IMR-90 (cell line): Measurements from ENCODE around the gene SLC22A4. TPM values are rescaled to one million over a fixed set of nuclear protein-coding genes. Genes with fewer than 3 reads are reported as not detected.

Experiments used
- ATAC-seq: fragments of 200-7000 bp; cut with Tn5 transposase; 2 replicates; pipeline ENCODE4 v1.9.1; 2020; ENCODE audit warnings: low read depth, mild to moderate bottlenecking, moderate library complexity
- BruUV-seq: library from RNA; stranded (reverse); fragments of 400-500 nt; replicated peaks from 2 replicates; lab custom pipeline; 2021; lab: Mats Ljungman, UMichigan
- CTCF ChIA-PET: fragments of 300-600 bp; formaldehyde crosslinking; extraction: SDS; loops from one replicate; lab custom pipeline; 2021; ENCODE audit warnings: antibody characterized with exemption; lab: Yijun Ruan, JAX
- POLR2A ChIA-PET: fragments of 300-600 bp; sonication (Branson Sonifier 250); formaldehyde crosslinking; loops from one replicate; lab custom pipeline; 2022; ENCODE audit warnings: antibody characterized with exemption; ENCODE audit not compliant: unreplicated experiment; lab: Charles Lee
- DNase-seq: peaks from one replicate; pipeline ENCODE4 v3.0.0; 2013
- H2AFZ ChIP-seq: replicated peaks from 2 replicates; pipeline ENCODE3; 2013; ENCODE audit warnings: low read length, mild to moderate bottlenecking; ENCODE audit not compliant: poor library complexity
- H2AK5ac ChIP-seq: 2 replicates; pipeline ENCODE4 v1.6.1; 2013; ENCODE audit warnings: low read depth, low read length, inconsistent platforms
- H2AK9ac ChIP-seq: replicated peaks from 2 replicates; pipeline ENCODE3; 2013; ENCODE audit warnings: mild to moderate bottlenecking, low read depth, low read length, moderate library complexity; ENCODE audit not compliant: poor library complexity
- H2BK120ac ChIP-seq: 2 replicates; pipeline ENCODE4 v1.6.1; 2013; ENCODE audit warnings: low read depth, low read length, inconsistent platforms
- H2BK15ac ChIP-seq: 3 replicates; pipeline ENCODE4 v1.6.1; 2013; ENCODE audit warnings: low read depth, low read length, inconsistent platforms
- H2BK20ac ChIP-seq: 2 replicates; pipeline ENCODE4 v1.6.1; 2013; ENCODE audit warnings: low read depth, mild to moderate bottlenecking, inconsistent platforms, low read length, moderate library complexity
- H2BK5ac ChIP-seq: 2 replicates; pipeline ENCODE4 v1.6.1; 2013; ENCODE audit warnings: mild to moderate bottlenecking, low read depth, low read length, inconsistent platforms; ENCODE audit not compliant: poor library complexity, severe bottlenecking
- H3K14ac ChIP-seq: replicated peaks from 2 replicates; pipeline ENCODE4 v1.6.1; 2013; ENCODE audit warnings: low read depth, low read length, inconsistent platforms
- H3K18ac ChIP-seq: 2 replicates; pipeline ENCODE4 v1.6.1; 2013; ENCODE audit warnings: low read depth, low read length, control low read depth
- H3K23ac ChIP-seq: 2 replicates; pipeline ENCODE4 v1.6.1; 2013; ENCODE audit warnings: low read depth, low read length, inconsistent platforms
- H3K27ac ChIP-seq: 2 replicates; pipeline ENCODE4 v1.5.1; 2013; ENCODE audit warnings: mild to moderate bottlenecking, control low read depth, low read length; ENCODE audit not compliant: insufficient read depth
- H3K27me3 ChIP-seq: 2 replicates; pipeline ENCODE4 v1.6.1; 2013; ENCODE audit warnings: low read length; ENCODE audit not compliant: control insufficient read depth, insufficient read depth
- H3K36me3 ChIP-seq: 2 replicates; pipeline ENCODE4 v1.6.1; 2013; ENCODE audit warnings: low read length, mixed read lengths; ENCODE audit not compliant: control insufficient read depth, insufficient read depth
- H3K4ac ChIP-seq: 2 replicates; pipeline ENCODE4 v1.6.1; 2013; ENCODE audit warnings: low read depth, low read length, inconsistent platforms
- H3K4me1 ChIP-seq: 2 replicates; pipeline ENCODE4 v1.6.1; 2013; ENCODE audit warnings: low read length, mixed read lengths; ENCODE audit not compliant: control insufficient read depth, insufficient read depth
- H3K4me2 ChIP-seq: 2 replicates; pipeline ENCODE4 v1.6.1; 2013; ENCODE audit warnings: low read depth, mild to moderate bottlenecking, control low read depth, low read length, moderate library complexity
- H3K4me3 ChIP-seq: 2 replicates; pipeline ENCODE4 v1.5.1; 2013; ENCODE audit warnings: low read depth, mild to moderate bottlenecking, control low read depth, low read length, moderate library complexity; ENCODE audit not compliant: insufficient read depth
- H3K56ac ChIP-seq: 2 replicates; pipeline ENCODE4 v1.6.1; 2013; ENCODE audit warnings: low read length, inconsistent platforms; ENCODE audit not compliant: insufficient read depth; ENCODE audit errors: extremely low read depth
- H3K79me1 ChIP-seq, 2 experiments: 2 replicates each; pipeline ENCODE4 v1.6.1; 2013; ENCODE audit warnings: low read length in 2 of 2, inconsistent platforms in 1 of 2, low read depth in 1 of 2
- H3K9ac ChIP-seq: 2 replicates; pipeline ENCODE4 v1.6.1; 2013; ENCODE audit warnings: low read depth, low read length, control low read depth
- H3K9me1 ChIP-seq: 2 replicates; pipeline ENCODE4 v1.6.1; 2013; ENCODE audit warnings: low read length, inconsistent platforms; ENCODE audit not compliant: insufficient read depth
- H3K9me3 ChIP-seq: 2 replicates; pipeline ENCODE4 v1.6.1; 2013; ENCODE audit warnings: low read length; ENCODE audit not compliant: control insufficient read depth, insufficient read depth
- H4K20me1 ChIP-seq: 2 replicates; pipeline ENCODE4 v1.6.1; 2013; ENCODE audit warnings: low read length, inconsistent platforms; ENCODE audit not compliant: insufficient read depth
- H4K5ac ChIP-seq: 2 replicates; pipeline ENCODE4 v1.6.1; 2013; ENCODE audit warnings: mild to moderate bottlenecking, low read depth, low read length, control low read depth
- H4K8ac ChIP-seq, 2 experiments: 2 replicates each; pipeline ENCODE4 v1.6.1; 2013; ENCODE audit warnings: low read depth in 2 of 2, low read length in 2 of 2, control low read depth in 1 of 2, inconsistent platforms in 1 of 2
- H4K91ac ChIP-seq: 2 replicates; pipeline ENCODE4 v1.6.1; 2013; ENCODE audit warnings: low read depth, low read length, inconsistent platforms; ENCODE audit not compliant: insufficient read depth
- BHLHE40 ChIP-seq: fragments of 150-350 bp; IDR thresholded peaks from 2 replicates; pipeline ENCODE4 v1.6.1; 2016; ENCODE audit warnings: mild to moderate bottlenecking, low read depth, low read length
- CEBPB ChIP-seq: IDR thresholded peaks from 2 replicates; pipeline ENCODE4 v1.6.1; 2012; ENCODE audit warnings: low read depth, low read length, improper control_type of control experiment
- CHD1 ChIP-seq: IDR thresholded peaks from 2 replicates; pipeline ENCODE4 v1.6.1; 2012; ENCODE audit warnings: low read depth, low read length, improper control_type of control experiment
- CTCF ChIP-seq: conservative IDR thresholded peaks from 2 replicates; pipeline ENCODE4 v1.5.1; 2012; ENCODE audit warnings: mild to moderate bottlenecking, low read depth, low read length, improper control_type of control experiment
- ELK1 ChIP-seq: fragments of 150-350 bp; IDR thresholded peaks from 2 replicates; pipeline ENCODE4 v1.6.1; 2016; ENCODE audit warnings: low read depth, mild to moderate bottlenecking, low read length, moderate library complexity, borderline replicate concordance
- FOS ChIP-seq: fragments of 150-350 bp; IDR thresholded peaks from 2 replicates; pipeline ENCODE4 v1.6.1; 2016; ENCODE audit warnings: low read depth, low read length
- MAFK ChIP-seq: IDR thresholded peaks from 2 replicates; pipeline ENCODE4 v1.6.1; 2012; ENCODE audit warnings: low read depth, low read length, improper control_type of control experiment
- MAZ ChIP-seq: IDR thresholded peaks from 2 replicates; pipeline ENCODE4 v1.6.1; 2012; ENCODE audit warnings: low read depth, mild to moderate bottlenecking, low read length, improper control_type of control experiment, moderate library complexity, borderline replicate concordance
- MXI1 ChIP-seq: IDR thresholded peaks from 2 replicates; pipeline ENCODE4 v1.6.1; 2012; ENCODE audit warnings: low read depth, mild to moderate bottlenecking, low read length, moderate library complexity, borderline replicate concordance
- NFE2L2 ChIP-seq: fragments of 150-350 bp; IDR thresholded peaks from 2 replicates; pipeline ENCODE4 v1.6.1; 2016; ENCODE audit warnings: low read depth, mild to moderate bottlenecking, low read length
- POLR2A ChIP-seq: IDR thresholded peaks from 2 replicates; pipeline ENCODE4 v1.6.1; 2012; ENCODE audit warnings: mild to moderate bottlenecking, low read depth, low read length
- RAD21 ChIP-seq: IDR thresholded peaks from 2 replicates; pipeline ENCODE4 v1.6.1; 2012; ENCODE audit warnings: low read length, improper control_type of control experiment
- RCOR1 ChIP-seq: IDR thresholded peaks from 2 replicates; pipeline ENCODE4 v1.6.1; 2012; ENCODE audit warnings: mild to moderate bottlenecking, low read length, improper control_type of control experiment; ENCODE audit not compliant: insufficient replicate concordance
- RFX5 ChIP-seq: IDR thresholded peaks from 2 replicates; pipeline ENCODE4 v1.8.0; 2012; ENCODE audit warnings: low read depth, mild to moderate bottlenecking, low read length, moderate library complexity
- SMC3 ChIP-seq: fragments of 150-350 bp; IDR thresholded peaks from 2 replicates; pipeline ENCODE4 v1.6.1; 2016; ENCODE audit warnings: low read depth, mild to moderate bottlenecking, antibody characterized with exemption, low read length, moderate library complexity
- WGBS, 2 experiments: methylation state at CpG; one replicate each; pipeline versions ENCODE4 v1.1.5 to v1.1.7; 2013; ENCODE audit warnings: missing lambda C conversion rate in 2 of 2; ENCODE audit not compliant: insufficient read length in 1 of 2; ENCODE audit errors: extremely low coverage in 2 of 2; 5-methylcytosine and 5-hydroxymethylcytosine counted together
- dilution Hi-C: fragments of 300-500 bp; cut with HindIII; formaldehyde crosslinking; loops from one replicate; pipeline ENCODE4 v1.14.3; 2018; ENCODE audit warnings: low sequenced_read_pairs; ENCODE audit not compliant: unreplicated experiment
- in situ Hi-C: fragments of 300-500 bp; cut with MboI; formaldehyde crosslinking; loops from 3 replicates; pipeline ENCODE4 v1.14.3; 2019; ENCODE audit warnings: low sequenced_read_pairs, inconsistent platforms, mixed read lengths
- intact Hi-C: fragments of 100-400 bp; cut with micrococcal nuclease; formaldehyde crosslinking; loops from 2 replicates; pipeline ENCODE4 v1.10.0; 2022
- polyA plus RNA-seq, 3 experiments: library from polyadenylated mRNA; depleted of rRNA; stranded (reverse); fragments of >200 nt; gene quantifications; 2 replicates each; pipeline ENCODE4 v1.2.3, GENCODE V29; 2012; ENCODE audit warnings: low replicate concordance in 1 of 3
- total RNA-seq: library from RNA; depleted of rRNA; stranded (reverse); fragments of >200 nt; gene quantifications from 2 replicates; pipeline ENCODE4 v1.2.3, GENCODE V29; 2012
- TF ChIP-seq, protein P1 (sequence below): fragments of 150-350 bp; IDR thresholded peaks from 2 replicates; pipeline ENCODE4 v1.6.1; 2017; ENCODE audit warnings: mild to moderate bottlenecking, antibody characterized with exemption, low read length, low read depth

SLC22A4 gene
- total and polyA plus RNA-seq, 2 of the 4 experiments (the other 2 are of a cell fraction): 2.6 to 3.2 TPM

GRCh38 chr5:132305420-132305819 is 11.2 kb downstream of the SLC22A4 start:
- no CpG with 5 or more reads among the region's 2 CpGs for WGBS, 2 experiments
- dilution Hi-C loops: no loop called here

More at GRCh38 chr5:132305420-132305819, 11.2 kb downstream of the SLC22A4 start:
- in situ Hi-C loops: no loop called here
- Histone ChIP-seq H2BK20ac (no peak overlapping the region), H3K9ac (no peak overlapping the region), H3K9me1 (peaks cover 10% of the 10 kb centered on the region; the same call in 1 of the 2 replicates), H3K79me1 (peaks cover 26 to 34% of the 10 kb centered on the region in 2 experiments), H4K8ac (no peak overlapping the region), H2AK5ac (no peak overlapping the region), H3K18ac (no peak overlapping the region), H3K4me3 (no peak overlapping the region), H3K56ac (no peak overlapping the region), H2BK120ac (no peak overlapping the region), H4K91ac (no peak overlapping the region), H3K23ac (no peak overlapping the region), H4K20me1 (no peaks in the 10 kb centered on the region), H2BK15ac (no peak overlapping the region), H2AFZ (no peak overlapping the region), H2BK5ac (no peak overlapping the region), H4K5ac (no peak overlapping the region), H2AK9ac (no peak overlapping the region), H3K27me3 (no peaks in the 10 kb centered on the region), H3K27ac (no peak overlapping the region), H3K9me3 (no peaks in the 10 kb centered on the region; the same call in 1 of the 2 replicates), H3K14ac (no peak overlapping the region), H3K4ac (no peak overlapping the region), H3K4me2 (no peak overlapping the region), H3K4me1 (no peaks in the 10 kb centered on the region), H3K36me3 (no peaks in the 10 kb centered on the region)
- no TSS peak for BruUV-seq
- TF ChIP-seq CEBPB (no peak), RFX5 (no peak), RCOR1 (no peak), FOS (no peak), BHLHE40 (no peak), MXI1 (no peak), MAFK (no peak), NFE2L2 (no peak), CHD1 (no peak), CTCF (no peak), POLR2A (no peak), ELK1 (no peak), MAZ (no peak), RAD21 (no peak), SMC3 (no peak)
- TF ChIP-seq, protein P1, sequence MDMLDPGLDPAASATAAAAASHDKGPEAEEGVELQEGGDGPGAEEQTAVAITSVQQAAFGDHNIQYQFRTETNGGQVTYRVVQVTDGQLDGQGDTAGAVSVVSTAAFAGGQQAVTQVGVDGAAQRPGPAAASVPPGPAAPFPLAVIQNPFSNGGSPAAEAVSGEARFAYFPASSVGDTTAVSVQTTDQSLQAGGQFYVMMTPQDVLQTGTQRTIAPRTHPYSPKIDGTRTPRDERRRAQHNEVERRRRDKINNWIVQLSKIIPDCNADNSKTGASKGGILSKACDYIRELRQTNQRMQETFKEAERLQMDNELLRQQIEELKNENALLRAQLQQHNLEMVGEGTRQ: no peak
- intact Hi-C loops: no loop called here
- ChIA-PET POLR2A (no interaction called here), CTCF (no interaction called here)
- DNase-seq (no peak), ATAC-seq (no peak)
